ENCODE measurements around the gene PPP2R2D. TPM values are rescaled to one million over a fixed set of nuclear protein-coding genes. Genes with fewer than 3 reads are reported as not detected.

PPP2R2D gene
- total RNA-seq, 2 donors from 2014 or later = 35.5 to 37.5 TPM

DNA sequence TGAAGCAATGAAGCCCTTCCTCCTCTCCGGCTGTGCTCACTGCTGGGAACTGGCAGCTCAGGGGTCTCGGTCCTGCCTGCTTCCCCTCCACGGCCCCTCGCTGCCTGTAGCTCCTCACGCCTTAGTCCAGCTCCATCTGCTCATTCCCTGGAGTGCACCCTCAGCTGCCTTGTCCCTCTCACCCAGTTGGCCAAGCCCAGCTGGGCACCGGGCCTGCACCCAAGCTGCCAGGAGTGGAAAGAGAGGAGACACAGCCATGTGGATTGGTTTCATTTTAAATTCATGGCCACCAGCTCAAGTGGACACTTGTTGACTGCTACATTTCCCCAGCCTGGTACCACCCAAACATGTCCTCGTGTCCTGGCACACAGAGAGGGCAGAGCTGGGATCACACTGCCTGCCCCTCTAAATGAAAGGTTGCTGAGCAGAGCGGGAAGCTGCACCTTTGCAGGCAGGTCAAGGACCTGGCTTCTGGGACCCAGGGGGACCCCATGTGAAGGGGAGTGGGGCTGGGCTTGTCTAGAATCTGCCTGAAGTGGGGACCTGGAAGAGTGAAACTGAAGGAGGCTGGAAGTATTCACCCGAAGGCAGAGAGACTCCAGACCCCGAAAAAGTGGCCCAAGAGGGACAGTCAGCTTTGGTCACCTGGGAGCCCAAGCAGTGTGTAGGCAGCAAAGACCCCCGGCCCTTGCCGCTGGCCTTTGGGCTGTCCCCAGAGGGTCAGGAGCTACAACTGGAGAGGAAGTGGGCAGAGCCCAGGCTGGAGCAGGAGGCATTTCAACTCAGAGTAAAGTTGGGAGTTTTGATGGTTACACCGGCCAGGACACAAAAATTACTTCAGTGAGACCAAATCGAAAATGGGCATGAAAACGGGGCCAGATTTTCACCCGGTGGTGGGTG, 95.9 kb downstream of the PPP2R2D start:
- H3K27me3 Mint-ChIP-seq (ENCODE audit: insufficient read depth) = no peaks in the 10 kb centered on the region
- H3K36me3 Mint-ChIP-seq (ENCODE audit: low read depth) = no peaks in the 10 kb centered on the region
- TF ChIP-seq, protein P1, sequence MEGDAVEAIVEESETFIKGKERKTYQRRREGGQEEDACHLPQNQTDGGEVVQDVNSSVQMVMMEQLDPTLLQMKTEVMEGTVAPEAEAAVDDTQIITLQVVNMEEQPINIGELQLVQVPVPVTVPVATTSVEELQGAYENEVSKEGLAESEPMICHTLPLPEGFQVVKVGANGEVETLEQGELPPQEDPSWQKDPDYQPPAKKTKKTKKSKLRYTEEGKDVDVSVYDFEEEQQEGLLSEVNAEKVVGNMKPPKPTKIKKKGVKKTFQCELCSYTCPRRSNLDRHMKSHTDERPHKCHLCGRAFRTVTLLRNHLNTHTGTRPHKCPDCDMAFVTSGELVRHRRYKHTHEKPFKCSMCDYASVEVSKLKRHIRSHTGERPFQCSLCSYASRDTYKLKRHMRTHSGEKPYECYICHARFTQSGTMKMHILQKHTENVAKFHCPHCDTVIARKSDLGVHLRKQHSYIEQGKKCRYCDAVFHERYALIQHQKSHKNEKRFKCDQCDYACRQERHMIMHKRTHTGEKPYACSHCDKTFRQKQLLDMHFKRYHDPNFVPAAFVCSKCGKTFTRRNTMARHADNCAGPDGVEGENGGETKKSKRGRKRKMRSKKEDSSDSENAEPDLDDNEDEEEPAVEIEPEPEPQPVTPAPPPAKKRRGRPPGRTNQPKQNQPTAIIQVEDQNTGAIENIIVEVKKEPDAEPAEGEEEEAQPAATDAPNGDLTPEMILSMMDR (conservative IDR thresholded peaks at IDR 0.05) = no peak
- 86% methylated on average over 11 to 16 of the region's 16 CpGs for WGBS, 2 experiments (ENCODE audit: insufficient coverage in 1 of 2, insufficient read length in 1 of 2)
- H3K4me3 Mint-ChIP-seq = peak overlapping the region; percentile 21
- H3K36me3 ChIP-seq (ENCODE audit: control insufficient read depth, insufficient read depth, low read length) = no peaks in the 10 kb centered on the region
- no peak overlapping the region for H3K4me3 ChIP-seq (ENCODE audit: low read length)
- peaks cover 28% of the 10 kb centered on the region for H3K4me1 ChIP-seq (ENCODE audit: control insufficient read depth, insufficient read depth, low read length)
- H3K4me1 Mint-ChIP-seq = peaks cover 54% of the 10 kb centered on the region
- no peaks in the 10 kb centered on the region for H3K9me3 Mint-ChIP-seq
- H3K27me3 ChIP-seq (ENCODE audit: control insufficient read depth, insufficient read depth, low read length, poor library complexity, severe bottlenecking) = no peaks in the 10 kb centered on the region
- DNase-seq = peak; percentile 65
- no peak overlapping the region for H3K27ac ChIP-seq (ENCODE audit: low read depth, low read length)
- H3K27ac Mint-ChIP-seq = peak overlapping the region; percentile 92
- no peaks in the 10 kb centered on the region for H3K9me3 ChIP-seq (ENCODE audit: control insufficient read depth, low read length)
- H3K9ac ChIP-seq (ENCODE audit: extremely low read depth, low read length, poor library complexity, severe bottlenecking) = no peak overlapping the region

DNA sequence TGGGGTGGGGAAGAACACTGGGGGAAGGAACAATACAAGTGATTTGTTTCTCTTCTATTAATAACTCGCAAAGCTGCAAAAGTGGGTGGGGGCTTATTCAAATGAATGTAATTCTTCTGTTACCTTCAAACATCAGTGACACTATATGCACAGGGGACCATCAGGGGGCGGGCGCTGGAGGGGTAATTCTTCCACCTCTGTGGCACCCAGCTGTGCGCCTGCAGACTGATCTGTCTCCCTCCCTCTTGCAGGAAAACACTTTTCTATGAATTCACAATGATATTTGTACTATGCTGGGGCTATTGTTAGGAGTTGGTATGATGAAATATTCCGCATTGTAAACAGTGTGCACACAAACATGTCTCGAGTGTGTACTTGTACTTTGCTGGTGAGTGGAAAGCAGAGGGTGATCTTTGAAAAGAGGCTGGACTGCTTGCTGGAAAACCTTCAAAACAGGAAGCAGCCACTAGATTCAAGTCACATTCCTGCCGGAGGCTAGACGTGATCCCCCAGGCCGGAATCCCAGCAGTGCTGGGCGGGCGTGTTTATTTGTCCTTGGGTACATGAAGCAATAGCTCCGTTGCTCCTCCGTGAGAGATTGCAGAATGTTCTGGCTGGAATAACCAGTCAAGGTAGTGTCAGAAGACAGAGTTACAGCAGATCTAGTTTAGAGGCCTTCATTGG, 96.7 kb downstream of the PPP2R2D start:
- Histone ChIP-seq H3K27me3 (ENCODE audit: control insufficient read depth, insufficient read depth, low read length, poor library complexity, severe bottlenecking) (no peaks in the 10 kb centered on the region), H3K36me3 (ENCODE audit: control insufficient read depth, insufficient read depth, low read length) (no peaks in the 10 kb centered on the region), H3K27ac (ENCODE audit: low read depth, low read length) (no peak overlapping the region), H3K9me3 (ENCODE audit: control insufficient read depth, low read length) (no peaks in the 10 kb centered on the region), H3K4me1 (ENCODE audit: control insufficient read depth, insufficient read depth, low read length) (peaks cover 28% of the 10 kb centered on the region), H3K9ac (ENCODE audit: extremely low read depth, low read length, poor library complexity, severe bottlenecking) (peak overlapping the region; percentile 50), H3K4me3 (ENCODE audit: low read length) (no peak overlapping the region)
- peak overlapping the region; percentile 21 for H3K4me3 Mint-ChIP-seq
- peak overlapping the region; percentile 92 for H3K27ac Mint-ChIP-seq
- H3K4me1 Mint-ChIP-seq = peaks cover 61% of the 10 kb centered on the region
- DNase-seq = peak; percentile 91
- peaks cover 8% of the 10 kb centered on the region for H3K9me3 Mint-ChIP-seq
- TF ChIP-seq, protein P1 (conservative IDR thresholded peaks at IDR 0.05) = peak; percentile 30
- H3K27me3 Mint-ChIP-seq (ENCODE audit: insufficient read depth) = no peaks in the 10 kb centered on the region
- 39 to 45% methylated on average over 9 to 13 of the region's 13 CpGs for WGBS, 2 experiments (ENCODE audit: insufficient coverage in 1 of 2, insufficient read length in 1 of 2)
- no peaks in the 10 kb centered on the region for H3K36me3 Mint-ChIP-seq (ENCODE audit: low read depth)

DNA sequence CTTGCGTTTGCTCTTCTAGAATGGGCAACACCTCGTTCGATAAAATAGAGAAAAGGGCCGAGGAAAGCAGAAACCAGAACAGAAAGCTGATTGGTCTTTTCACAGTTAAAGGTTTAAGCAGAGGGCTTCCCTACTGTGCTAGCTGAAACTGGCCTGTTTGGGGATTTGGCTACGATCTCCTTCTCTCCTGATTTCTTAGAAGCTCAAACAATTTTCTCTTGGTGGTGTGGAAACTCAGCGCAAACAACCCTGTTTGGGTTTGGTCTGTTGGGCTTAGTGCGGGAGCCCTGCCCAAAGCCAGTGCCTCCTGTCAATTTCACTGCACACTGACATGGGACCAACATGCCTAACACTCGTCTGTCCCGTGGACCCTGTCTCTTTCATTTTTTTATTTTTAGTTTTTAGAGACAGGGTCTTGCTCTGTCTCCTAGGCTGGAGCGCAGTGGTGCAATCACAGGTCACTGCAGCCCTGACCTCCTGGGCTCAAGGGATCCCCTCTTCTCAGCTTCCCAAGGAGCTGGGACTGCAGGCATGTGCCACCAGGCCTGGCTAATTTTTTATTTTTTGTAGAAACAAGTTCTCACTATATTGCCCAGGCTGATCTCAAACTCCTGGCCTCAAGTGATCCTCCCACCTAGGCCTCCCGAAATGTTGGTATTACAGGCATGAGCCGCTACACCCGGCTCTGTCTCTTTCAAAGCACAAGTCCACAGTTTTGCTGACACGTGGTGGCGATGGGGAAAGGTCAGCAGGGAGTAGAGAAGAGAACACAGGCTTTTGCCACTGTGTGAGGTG, 97.4 kb downstream of the PPP2R2D start:
- Mint-ChIP-seq H3K9me3 (peaks cover 15% of the 10 kb centered on the region), H3K27me3 (ENCODE audit: insufficient read depth) (no peaks in the 10 kb centered on the region)
- peak overlapping the region; percentile 8 for H3K27ac ChIP-seq (ENCODE audit: low read depth, low read length)

More for the DNA sequence above, 97.4 kb downstream of the PPP2R2D start:
- H3K27me3 ChIP-seq (ENCODE audit: control insufficient read depth, insufficient read depth, low read length, poor library complexity, severe bottlenecking) = no peaks in the 10 kb centered on the region
- no peak overlapping the region for H3K4me3 ChIP-seq (ENCODE audit: low read length)
- DNase-seq = no peak
- H3K9me3 ChIP-seq (ENCODE audit: control insufficient read depth, low read length) = no peaks in the 10 kb centered on the region
- WGBS, 2 experiments (ENCODE audit: insufficient coverage in 1 of 2, insufficient read length in 1 of 2) = 59 to 69% methylated on average over 14 to 15 of the region's 15 CpGs
- no peaks in the 10 kb centered on the region for H3K36me3 ChIP-seq (ENCODE audit: control insufficient read depth, insufficient read depth, low read length)
- H3K4me3 Mint-ChIP-seq = peak overlapping the region; percentile 39
- peaks cover 58% of the 10 kb centered on the region for H3K4me1 Mint-ChIP-seq
- peak overlapping the region; percentile 92 for H3K27ac Mint-ChIP-seq
- TF ChIP-seq, protein P1 (conservative IDR thresholded peaks at IDR 0.05) = no peak
- no peaks in the 10 kb centered on the region for H3K36me3 Mint-ChIP-seq (ENCODE audit: low read depth)
- peaks cover 29% of the 10 kb centered on the region for H3K4me1 ChIP-seq (ENCODE audit: control insufficient read depth, insufficient read depth, low read length)
- peak overlapping the region; percentile 50 for H3K9ac ChIP-seq (ENCODE audit: extremely low read depth, low read length, poor library complexity, severe bottlenecking)

Data from endodermal cell (in vitro differentiated cells).